Esophagus squamous epithelium (tissue), 5 donors: ENCODE measurements around the gene OPN4. TPM values are rescaled to one million over a fixed set of nuclear protein-coding genes. Genes with fewer than 3 reads are reported as not detected.
A peak's percentile ranks its signal among the peaks of the same experiment; 100 is the strongest.

Source experiments
- DNase-seq: peaks from one replicate; lab custom pipeline; 2025; lab: John Stamatoyannopoulos, UW
- H3K27ac ChIP-seq, 4 donors: fragments of 200-600 bp; sonication (generic); one replicate each; pipeline ENCODE4 v1.5.1; 2016 to 2019; ENCODE audit warnings: mild to moderate bottlenecking in 1 of 4
- H3K27me3 ChIP-seq, 4 donors: fragments of 200-600 bp; sonication (generic); 1 replicate in 3 of 4; 2 replicates in 1 of 4; pipeline versions ENCODE4 v1.5.1 to v1.6.0; 2017 to 2021; ENCODE audit warnings: antibody characterized with exemption in 1 of 4
- H3K36me3 ChIP-seq, 3 donors: fragments of 200-600 bp; sonication (generic); one replicate each; pipeline ENCODE4 v1.5.1; 2016 to 2019
- H3K4me1 ChIP-seq, 3 donors: fragments of 200-600 bp; sonication (generic); one replicate each; pipeline ENCODE4 v1.5.1; 2017 to 2019
- H3K4me3 ChIP-seq, 4 donors: fragments of 200-600 bp; sonication (generic); 1 replicate in 3 of 4; 2 replicates in 1 of 4; pipeline ENCODE4 v1.5.1; 2016 to 2019; ENCODE audit warnings: mild to moderate bottlenecking in 2 of 4, moderate library complexity in 1 of 4
- H3K9me3 ChIP-seq, 3 donors: fragments of 200-600 bp; sonication (generic); one replicate each; pipeline ENCODE4 v1.5.1; 2016 to 2019
- POLR2A ChIP-seq, 4 donors: fragments of 450-650 bp; IDR thresholded peaks; one replicate each; pipeline ENCODE4 v1.6.1; 2017; ENCODE audit warnings: antibody characterized with exemption in 4 of 4, mild to moderate bottlenecking in 4 of 4, moderate library complexity in 3 of 4
- WGBS, 2 donors: methylation state at CpG; one replicate each; pipeline ENCODE4 v1.1.5; 2018; 5-methylcytosine and 5-hydroxymethylcytosine counted together
- intact Hi-C: fragments of 100-400 bp; cut with DNase I; formaldehyde crosslinking; loops from one replicate; pipeline ENCODE4 v1.15.0; 2022
- total RNA-seq, 4 donors: library from RNA; depleted of rRNA; stranded (reverse); fragments of >200 nt; gene quantifications; one replicate each; pipeline ENCODE4 v1.1.0, GENCODE V29; 2016
- TF ChIP-seq, protein P1 (sequence below), 6 experiments: fragments of 450-650 bp in 4 of 6; fragments of 200-600 bp in 2 of 6; sonication (generic) in 2 of 6; IDR thresholded peaks; one replicate each; pipeline ENCODE4 v1.5.1; 2016 to 2019; ENCODE audit warnings: antibody characterized with exemption in 6 of 6, mild to moderate bottlenecking in 4 of 6, moderate library complexity in 4 of 6
- donor health status: DM: yes; HTN: yes; CAD: no.

OPN4 gene
- total RNA-seq, 4 donors from 2014 or later: not detected

DNA sequence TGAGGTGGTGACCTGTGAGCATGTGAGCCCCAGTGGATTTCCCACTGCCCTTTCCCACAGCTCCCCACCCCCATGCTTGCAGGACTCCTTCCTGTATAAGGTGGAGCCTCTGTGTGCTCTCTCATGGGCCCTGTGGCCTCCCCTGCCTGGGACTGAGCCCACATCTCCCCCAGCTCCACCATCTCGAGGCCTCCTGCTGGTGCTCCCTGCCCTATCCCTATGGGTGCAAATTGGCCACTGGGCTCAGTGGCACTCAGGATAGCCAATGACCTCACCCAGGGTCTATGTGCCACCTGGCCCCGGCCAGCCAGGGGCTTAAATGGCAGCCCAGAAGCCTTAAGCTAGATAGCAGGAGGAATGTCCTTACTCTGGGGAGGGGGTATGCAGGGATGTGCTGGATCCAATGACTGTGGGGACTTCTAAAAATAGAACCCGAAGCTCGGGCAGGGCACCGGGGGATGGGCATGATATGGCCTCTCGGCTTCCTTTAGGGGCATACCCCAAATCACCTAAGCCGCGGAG is 16.0 kb downstream of the OPN4 start:
- intact Hi-C loops: no loop called here
- H3K9me3 ChIP-seq: no peaks in the 10 kb centered on the region
- peak overlapping the region in 3 of 4 donors; percentile 27 to 53 (median 37) for H3K4me3 ChIP-seq
- peaks cover 0 to 47% (median 12%) of the 10 kb centered on the region in 3 donors for H3K4me1 ChIP-seq
- H3K27ac ChIP-seq: peak overlapping the region; percentile 29 to 90 (median 84)
- TF ChIP-seq, protein P1, sequence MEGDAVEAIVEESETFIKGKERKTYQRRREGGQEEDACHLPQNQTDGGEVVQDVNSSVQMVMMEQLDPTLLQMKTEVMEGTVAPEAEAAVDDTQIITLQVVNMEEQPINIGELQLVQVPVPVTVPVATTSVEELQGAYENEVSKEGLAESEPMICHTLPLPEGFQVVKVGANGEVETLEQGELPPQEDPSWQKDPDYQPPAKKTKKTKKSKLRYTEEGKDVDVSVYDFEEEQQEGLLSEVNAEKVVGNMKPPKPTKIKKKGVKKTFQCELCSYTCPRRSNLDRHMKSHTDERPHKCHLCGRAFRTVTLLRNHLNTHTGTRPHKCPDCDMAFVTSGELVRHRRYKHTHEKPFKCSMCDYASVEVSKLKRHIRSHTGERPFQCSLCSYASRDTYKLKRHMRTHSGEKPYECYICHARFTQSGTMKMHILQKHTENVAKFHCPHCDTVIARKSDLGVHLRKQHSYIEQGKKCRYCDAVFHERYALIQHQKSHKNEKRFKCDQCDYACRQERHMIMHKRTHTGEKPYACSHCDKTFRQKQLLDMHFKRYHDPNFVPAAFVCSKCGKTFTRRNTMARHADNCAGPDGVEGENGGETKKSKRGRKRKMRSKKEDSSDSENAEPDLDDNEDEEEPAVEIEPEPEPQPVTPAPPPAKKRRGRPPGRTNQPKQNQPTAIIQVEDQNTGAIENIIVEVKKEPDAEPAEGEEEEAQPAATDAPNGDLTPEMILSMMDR (IDR thresholded peaks at IDR 0.05): no peak
- TF ChIP-seq POLR2A (IDR thresholded peaks at IDR 0.05): no peak
- no peak for DNase-seq
- peaks cover 0 to 29% (median 0%) of the 10 kb centered on the region in 4 donors for H3K27me3 ChIP-seq
- 58 to 100% methylated on average over 2 to 4 of the region's 8 CpGs for WGBS, 2 donors
- no peaks in the 10 kb centered on the region for H3K36me3 ChIP-seq

DNA sequence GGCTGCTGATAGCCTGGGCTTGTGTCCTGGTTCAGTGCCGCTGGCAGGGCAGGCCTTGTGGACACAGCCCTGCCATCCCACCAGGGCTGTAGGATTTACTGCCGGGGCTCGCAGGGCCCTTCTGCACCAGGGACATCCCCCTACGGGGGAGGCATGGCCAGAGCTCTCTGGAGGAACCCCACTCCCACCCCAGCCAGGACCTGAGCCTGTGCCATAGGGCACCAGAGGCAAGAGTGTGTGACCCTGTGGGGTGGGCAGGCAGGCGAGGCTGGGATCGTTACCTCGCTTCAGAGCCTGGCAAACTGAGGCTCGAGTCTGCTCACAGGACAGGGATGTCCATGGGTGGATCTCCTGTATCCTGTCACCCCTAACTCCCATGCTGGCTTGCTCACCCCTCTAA is 16.5 kb downstream of the OPN4 start:
- no peaks in the 10 kb centered on the region for H3K36me3 ChIP-seq
- peak overlapping the region; percentile 29 to 90 (median 84) for H3K27ac ChIP-seq
- peaks cover 0 to 47% (median 12%) of the 10 kb centered on the region in 3 donors for H3K4me1 ChIP-seq
- DNase-seq: no peak
- H3K4me3 ChIP-seq: peak overlapping the region in 3 of 4 donors; percentile 27 to 53 (median 37)
- intact Hi-C loops: no loop called here
- WGBS, 2 donors: 80 to 87% methylated on average over 1 to 3 of the region's 8 CpGs
- peaks cover 0 to 29% (median 0%) of the 10 kb centered on the region in 4 donors for H3K27me3 ChIP-seq
- TF ChIP-seq, protein P1 (IDR thresholded peaks at IDR 0.05): no peak
- no peak for TF ChIP-seq POLR2A (IDR thresholded peaks at IDR 0.05)
- H3K9me3 ChIP-seq: no peaks in the 10 kb centered on the region

DNA sequence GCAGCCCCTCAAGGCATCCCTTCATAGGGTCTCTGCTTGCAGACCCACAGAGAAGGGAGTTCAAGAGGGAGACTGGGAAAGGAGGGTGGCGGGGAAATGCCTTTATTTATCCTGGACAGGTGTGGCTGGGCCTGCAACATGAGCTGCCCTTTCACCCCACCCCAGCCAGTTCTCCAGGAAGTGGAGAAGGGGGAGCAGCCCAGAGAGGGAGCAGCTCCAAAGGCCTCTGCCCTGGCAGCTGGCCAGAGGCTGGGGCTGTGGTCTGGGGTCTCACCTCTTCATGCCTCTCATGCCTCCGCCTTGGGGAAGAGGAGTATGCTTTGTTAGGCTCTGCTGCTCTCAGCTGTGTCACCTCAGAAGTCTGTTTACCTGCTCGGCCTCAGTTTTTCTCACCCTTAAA is 17.1 kb downstream of the OPN4 start:
- 71% methylated on average over 1 of the region's 3 CpGs; no CpG with 5 or more reads in 1 of the 2 donors for WGBS, 2 donors
- H3K9me3 ChIP-seq: no peaks in the 10 kb centered on the region
- no peak for TF ChIP-seq POLR2A (IDR thresholded peaks at IDR 0.05)
- TF ChIP-seq, protein P1 (IDR thresholded peaks at IDR 0.05): no peak
- peaks cover 0 to 47% (median 12%) of the 10 kb centered on the region in 3 donors for H3K4me1 ChIP-seq
- no peak for DNase-seq
- H3K36me3 ChIP-seq: no peaks in the 10 kb centered on the region
- intact Hi-C loops: no loop called here
- H3K27me3 ChIP-seq: peaks cover 0 to 29% (median 0%) of the 10 kb centered on the region in 4 donors
- peak overlapping the region; percentile 29 to 90 (median 84) for H3K27ac ChIP-seq
- peak overlapping the region in 3 of 4 donors; percentile 27 to 53 (median 37) for H3K4me3 ChIP-seq

DNA sequence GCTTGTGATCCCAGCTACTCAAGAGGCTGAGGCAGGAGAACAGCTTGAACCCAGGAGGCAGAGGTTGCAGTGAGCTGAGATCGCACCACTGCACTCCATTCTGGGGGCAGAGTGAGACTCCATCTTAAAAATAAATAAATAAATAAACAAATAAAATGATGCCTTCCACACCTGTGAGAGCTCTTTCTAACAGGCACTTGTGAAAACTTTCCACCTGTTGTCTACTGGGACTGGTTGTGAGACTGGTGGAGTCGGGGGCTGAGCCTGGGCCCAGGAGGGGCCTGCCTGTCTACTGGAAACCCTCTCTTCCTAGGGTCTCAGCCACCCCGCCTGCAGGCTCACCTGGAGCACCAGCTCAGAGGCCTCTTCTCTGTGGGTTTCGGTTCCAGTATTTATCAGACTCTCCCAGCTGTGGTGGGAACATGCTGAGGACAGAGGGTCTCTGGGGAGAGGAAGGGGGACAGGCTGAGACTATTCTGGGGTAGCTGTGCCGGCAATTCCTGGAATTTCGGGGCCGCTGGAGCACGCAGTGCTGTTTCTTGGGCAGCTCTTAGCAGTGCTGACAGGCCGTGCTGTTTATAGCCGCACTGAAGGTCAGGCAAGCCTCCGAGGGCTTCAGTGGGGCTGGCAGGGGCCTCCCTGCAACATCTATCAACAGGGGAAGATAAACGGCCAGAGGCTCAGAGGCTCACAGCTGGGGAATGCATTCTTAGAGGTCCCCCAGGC is 17.8 kb downstream of the OPN4 start:
- Histone ChIP-seq H3K36me3 (no peaks in the 10 kb centered on the region), H3K4me1 (peaks cover 0 to 47% (median 12%) of the 10 kb centered on the region in 3 donors), H3K4me3 (no peak overlapping the region), H3K27me3 (peaks cover 0 to 26% (median 0%) of the 10 kb centered on the region in 4 donors), H3K27ac (peak overlapping the region in 3 of 4 donors; percentile 82 to 90 (median 85)), H3K9me3 (no peaks in the 10 kb centered on the region)
- intact Hi-C loops: no loop called here
- 74 to 83% methylated on average over 2 to 4 of the region's 12 CpGs for WGBS, 2 donors
- no peak for DNase-seq
- TF ChIP-seq POLR2A (IDR thresholded peaks at IDR 0.05): no peak
- TF ChIP-seq, protein P1 (IDR thresholded peaks at IDR 0.05): no peak
